NCI-H2107 treated with DMSO at 0.1 percent for 48 hours (cell line): Measurements from ENCODE around the gene EEF2KMT.
"Not testable (repeated sequence)": the region's sequence is repeated elsewhere in the genome, so short reads cannot be mapped to it uniquely, and the experiment has no call there.

Source experiments
- DNase-seq: peaks from one replicate; lab custom pipeline; 2025; ENCODE audit not compliant: unreplicated experiment; lab: John Stamatoyannopoulos, UW

Gene EEF2KMT

DNA sequence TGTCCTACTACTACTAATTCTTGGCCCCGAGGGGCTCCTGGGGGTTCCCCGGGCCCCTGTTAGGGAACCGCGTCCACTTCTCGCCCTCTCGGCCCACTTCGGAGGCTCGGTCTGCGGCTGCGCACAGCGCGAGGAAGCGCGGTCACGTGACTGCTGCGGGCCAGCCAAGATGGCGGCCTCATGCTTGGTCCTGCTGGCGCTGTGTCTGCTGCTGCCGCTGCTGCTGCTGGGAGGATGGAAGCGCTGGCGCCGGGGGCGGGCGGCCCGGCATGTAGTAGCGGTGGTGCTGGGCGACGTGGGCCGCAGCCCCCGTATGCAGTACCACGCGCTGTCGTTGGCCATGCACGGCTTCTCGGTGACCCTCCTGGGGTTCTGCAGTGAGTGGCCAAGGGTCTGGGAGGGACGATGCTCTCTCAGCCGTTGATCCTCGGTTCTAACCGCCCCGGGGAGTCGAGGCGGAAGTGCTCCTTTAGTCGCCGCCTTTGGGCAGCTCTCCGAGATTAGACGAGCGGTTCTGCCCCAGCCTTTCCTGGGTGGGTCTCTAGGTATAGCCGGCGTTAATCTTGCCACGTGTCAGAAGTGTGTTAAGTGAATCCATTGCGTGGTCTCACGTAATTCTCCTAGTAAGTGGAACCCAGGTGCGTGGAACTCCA is 25.8 kb downstream of the EEF2KMT start, which contains the start of gene ALG1:
Gene ALG1 (plus strand): TSS at position 163 of the 653 bp plus-strand sequence. CDS start 7 bp downstream, at position 170.
- peak; percentile 36 for DNase-seq

- no peak for DNase-seq
These were observed 26.3 kb downstream of the EEF2KMT start for GRCh38 chr16:5071341-5071680.

DNA sequence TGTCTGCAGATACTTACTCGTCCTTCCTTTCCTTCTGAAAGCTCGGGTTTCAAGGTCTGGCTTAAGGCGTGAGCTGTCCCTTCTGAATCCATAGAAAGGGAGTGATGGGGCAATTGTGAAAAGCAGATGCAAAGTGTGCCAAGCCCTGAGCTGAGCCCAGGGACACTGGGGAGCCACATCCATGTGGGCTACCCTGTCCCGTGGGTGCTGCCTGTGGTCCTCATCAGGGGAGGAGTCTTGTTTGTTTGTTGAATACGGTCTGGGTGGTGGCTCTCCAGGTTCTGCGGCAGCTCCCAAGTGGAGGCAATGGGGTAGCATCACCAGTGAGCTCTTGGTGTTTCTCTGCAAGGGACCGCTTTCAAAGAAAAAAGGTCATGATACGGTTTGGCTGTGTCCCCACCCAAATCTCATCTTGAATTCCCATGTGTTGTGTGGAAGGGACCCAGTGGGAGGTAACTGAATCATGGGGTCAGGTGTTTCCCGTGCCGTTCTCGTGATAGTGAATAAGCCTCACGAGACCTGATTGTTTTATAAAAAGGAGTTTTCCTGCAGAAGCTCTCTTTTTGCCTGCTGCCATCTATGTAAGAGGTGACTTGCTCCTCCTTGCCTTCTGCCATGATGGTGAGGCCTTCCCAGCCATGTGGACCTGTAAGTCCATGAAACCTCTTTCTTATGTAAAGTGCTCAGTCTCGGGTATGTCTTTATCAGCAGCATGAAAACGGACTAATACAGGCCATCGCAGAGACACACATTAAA is 27.0 kb downstream of the EEF2KMT start:
- no peak for DNase-seq

DNA sequence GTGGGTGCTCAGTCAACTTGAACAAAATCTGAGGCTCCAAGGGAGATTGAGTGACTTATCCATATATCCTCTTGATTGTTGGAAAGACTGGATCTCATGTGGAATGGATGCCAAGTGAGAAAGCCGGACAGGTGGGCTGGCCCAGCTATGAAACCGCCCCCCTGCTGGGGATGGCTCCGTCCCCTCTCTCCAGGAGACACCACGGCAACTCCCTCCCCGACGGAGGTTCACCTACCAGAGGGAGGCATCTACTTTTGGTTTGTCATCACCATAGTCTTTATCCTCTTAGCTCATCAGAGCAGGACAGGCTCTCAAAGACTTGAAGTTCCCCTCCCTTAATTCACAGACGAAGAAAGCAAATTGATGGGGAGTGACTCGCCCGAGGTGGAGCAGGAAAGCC is 27.7 kb downstream of the EEF2KMT start:
- DNase-seq = no peak

GRCh38 chr16:5069048-5069447 is 28.5 kb downstream of the EEF2KMT start:
- no peak for DNase-seq

GRCh38 chr16:5066511-5066910 is 31.1 kb downstream of the EEF2KMT start:
- DNase-seq = no peak

GRCh38 chr16:5065813-5066212 is 31.8 kb downstream of the EEF2KMT start, which contains the start of gene C16orf89:
TSS of gene C16orf89 (minus strand) at chr16:5065956. CDS start at chr16:5065908, 48 bp downstream.
- DNase-seq = no peak

DNA sequence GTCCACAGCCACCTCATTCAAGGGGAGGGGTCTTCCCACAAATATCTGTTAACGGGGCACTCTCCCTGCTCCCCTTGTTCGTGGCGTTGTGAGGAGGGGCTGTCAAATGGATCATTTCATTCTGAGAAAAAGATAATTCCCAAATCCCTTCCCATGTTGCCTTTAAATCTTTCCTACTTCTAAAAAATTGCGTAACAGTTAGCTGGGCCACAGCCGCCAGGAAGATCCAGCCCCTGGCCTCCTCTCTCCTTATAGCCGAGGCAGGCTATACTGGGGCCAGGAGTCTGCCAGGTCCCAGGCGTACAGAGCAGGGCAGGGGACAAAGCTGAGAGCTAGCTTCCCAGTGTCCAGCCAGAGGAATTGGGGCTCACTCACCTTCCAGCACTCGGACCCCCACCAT is 32.3 kb downstream of the EEF2KMT start:
- no peak for DNase-seq

DNA sequence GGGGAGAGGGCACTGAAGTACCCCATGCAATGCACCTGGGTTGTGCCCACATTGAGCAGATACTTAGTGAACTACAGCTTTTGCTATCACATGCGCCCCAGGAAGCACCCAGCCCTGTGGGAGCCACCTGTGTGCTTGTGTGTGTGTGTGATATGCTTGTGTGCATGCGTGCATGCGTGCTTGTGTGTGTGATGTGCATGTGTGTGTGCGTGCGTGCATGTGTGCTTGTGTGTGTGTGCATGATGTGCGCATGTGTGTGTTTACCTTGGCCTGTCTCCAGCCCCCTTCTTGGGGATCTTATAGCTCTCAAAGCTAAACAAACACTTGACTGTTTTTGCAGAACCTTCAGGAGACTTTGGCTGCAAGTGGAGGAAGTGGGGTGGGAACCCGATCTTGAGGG is 32.7 kb downstream of the EEF2KMT start:
- no peak for DNase-seq

GRCh38 chr16:5062790-5063765 is 34.5 kb downstream of the EEF2KMT start:
- DNase-seq = no peak

GRCh38 chr16:5062051-5062450 is 35.5 kb downstream of the EEF2KMT start:
- no peak for DNase-seq

DNA sequence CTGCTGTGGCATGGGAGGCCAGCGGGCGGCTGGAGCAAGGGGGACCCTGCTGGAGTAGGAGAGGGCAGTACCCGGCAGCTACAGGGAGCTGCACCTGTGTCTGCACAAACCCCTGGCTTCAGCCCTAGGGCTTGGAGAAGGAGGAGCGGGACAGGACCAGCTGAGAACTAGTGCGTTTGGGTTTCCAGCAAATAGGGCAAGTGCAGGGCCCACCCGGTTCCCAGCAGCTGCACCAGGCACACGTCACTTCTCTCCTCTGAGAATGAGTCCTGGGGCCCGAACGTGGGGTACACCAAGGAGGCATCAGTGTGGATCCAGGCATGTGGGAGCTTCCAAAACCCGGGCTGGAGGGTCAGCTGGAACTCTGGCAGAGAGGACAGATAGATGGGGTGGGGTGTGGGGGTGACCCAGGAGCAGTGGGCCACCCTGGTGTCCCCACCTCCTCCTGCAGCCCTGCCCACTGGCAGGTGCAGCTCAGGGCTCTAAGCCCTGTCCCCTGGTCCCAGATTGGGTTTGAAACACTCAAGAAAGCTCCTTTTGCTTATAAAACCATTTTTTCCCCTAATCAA is 37.4 kb downstream of the EEF2KMT start:
- no peak for DNase-seq

DNA sequence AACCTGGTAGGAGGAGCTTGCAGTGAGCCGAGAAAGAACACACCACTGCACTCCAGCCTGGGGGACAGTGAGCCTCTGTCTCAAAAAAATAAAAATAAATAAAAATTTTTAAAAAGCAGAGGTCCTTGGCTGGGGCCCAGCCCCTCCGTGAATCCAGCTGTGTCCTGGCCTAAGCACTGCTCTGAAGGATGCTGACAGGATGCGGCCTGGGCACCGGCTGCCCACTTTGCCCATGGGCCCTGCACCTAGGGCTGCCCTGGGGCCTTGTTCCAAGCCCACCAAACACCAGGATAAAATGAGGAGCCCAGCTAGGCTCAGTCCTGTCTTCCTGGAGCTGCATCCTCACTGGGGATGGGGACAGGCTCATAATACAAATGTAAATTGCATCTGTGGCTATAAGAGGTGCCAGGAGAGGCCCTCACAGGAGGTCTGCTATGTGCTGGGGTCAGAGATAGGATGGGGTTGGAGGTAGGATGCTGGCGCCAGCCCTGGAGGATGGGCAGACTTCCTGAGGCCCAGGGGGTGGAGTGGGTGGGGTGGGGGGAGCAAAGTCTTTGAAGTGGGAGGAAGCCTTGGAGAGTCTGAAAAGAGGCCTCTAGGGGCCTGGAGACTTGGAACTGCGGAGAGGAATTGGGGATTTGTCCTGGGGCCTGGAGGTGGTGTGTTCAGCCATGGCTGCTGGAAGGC is 38.1 kb downstream of the EEF2KMT start:
- DNase-seq = no peak

DNA sequence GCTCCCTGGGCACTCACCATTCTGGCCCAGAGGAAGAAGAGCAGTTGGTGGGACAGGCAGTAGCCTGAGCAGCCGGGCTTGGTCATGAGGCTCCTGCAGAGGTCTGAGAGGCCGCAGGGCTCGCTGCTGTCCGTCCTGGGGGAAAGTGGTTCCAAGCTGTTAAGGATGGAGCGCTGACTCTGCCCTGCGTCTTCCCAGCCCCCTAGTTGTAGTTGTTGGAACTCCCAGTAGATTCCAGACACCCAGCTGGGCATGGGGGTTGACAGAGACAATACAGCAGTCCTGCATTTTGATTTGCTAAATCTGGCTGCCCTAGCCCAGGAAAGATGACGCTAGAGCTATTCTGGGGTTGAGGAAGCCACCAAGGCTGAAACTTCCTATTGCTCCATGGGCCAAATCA is 39.1 kb downstream of the EEF2KMT start:
- DNase-seq = no peak

- no peak for DNase-seq
These were observed 41.2 kb downstream of the EEF2KMT start for GRCh38 chr16:5056352-5056751.

DNA sequence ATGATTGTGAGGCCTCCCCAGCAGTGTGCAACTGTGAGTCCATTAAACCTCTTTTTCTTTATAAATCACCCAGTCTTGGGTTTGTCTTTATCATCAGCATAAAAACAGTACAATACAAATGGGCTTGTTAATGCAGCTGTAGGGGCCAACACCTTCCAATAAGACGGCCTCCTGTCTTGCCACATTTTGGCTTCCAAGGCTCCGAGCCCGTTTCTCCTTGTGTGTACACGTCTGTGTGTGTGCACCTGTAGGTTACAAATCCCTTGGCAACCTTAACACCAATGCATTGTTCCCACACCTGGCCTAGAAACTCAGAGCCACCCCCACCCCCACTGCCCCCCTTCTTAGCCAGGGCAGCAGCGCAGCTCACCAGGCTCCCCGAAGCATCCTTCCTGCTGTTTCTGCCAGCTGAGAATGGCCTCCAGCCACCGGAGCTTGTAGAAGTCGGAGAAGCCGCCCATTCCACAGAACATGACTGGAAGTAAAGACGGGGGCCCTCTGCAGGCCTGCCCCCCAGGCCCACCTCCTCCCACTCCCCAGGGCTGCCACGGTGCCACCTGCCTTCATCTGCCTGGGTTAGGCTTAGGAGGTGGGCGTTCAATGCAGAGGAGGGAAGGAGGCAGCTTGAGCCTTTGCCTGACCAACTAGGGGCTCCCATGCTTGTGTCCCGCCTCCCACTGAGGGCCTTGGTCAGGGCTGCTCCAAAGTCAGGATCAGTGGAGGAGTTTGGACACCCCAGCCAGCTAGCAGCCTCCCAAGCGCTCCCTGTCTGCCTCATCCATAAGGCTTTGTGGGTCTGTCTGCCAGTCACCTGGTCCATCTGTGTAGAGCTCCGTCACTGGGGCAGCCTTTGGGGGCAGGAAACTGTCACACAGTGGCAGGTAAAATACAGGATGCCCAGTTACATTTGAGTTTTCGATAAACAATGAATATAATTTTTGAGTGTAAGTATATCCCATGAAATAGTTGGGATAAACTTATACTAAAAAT is 42.4 kb downstream of the EEF2KMT start:
- no peak for DNase-seq

DNA sequence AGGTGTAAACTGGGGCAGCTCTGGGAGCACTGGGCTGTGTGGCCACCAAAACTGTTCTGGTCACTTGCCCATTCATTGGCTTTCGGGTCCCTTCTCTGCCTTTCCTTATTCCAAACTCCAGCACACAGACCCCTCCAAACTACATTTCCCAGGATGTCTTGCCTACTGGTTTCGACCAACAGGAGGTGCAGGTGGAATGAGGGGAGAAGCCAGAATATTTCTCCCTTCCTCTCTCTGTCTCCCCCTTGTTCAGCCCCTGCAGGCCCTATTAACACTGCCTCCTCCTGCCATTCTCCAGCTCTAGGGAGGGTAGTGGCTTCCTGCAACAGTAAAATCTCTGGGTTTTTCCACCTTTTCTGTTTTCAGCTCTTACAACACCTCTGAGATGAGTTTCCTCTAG is 50.7 kb downstream of the EEF2KMT start:
- DNase-seq = no peak

GRCh38 chr16:5045499-5046115 is 52.0 kb downstream of the EEF2KMT start:
- no peak for DNase-seq

DNA sequence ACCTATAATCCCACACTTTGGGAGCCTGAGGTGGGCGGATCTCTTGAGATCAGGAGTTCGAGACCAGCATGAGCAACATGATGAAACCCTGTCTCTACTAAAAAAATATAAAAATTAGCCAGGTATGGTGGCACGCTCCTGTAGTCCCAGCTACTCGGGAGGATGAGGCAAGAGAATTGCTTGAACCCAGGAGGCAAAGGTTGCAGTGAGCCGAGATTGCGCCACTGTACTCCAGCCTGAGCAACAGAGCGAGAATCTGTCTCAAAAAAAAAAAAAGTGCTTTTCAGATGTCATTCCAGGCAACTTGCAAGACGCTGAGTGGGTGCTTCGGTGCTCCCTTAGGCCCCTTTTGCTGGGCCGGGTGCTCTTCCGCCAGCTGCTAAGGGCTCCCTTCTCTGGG is 53.0 kb downstream of the EEF2KMT start:
- DNase-seq = not testable (repeated sequence)
